Gastroesophageal sphincter (tissue), 3 donors: Measurements from ENCODE around the gene SLMAP.

Experiments
- CTCF ChIP-seq, 4 experiments: fragments of 200-600 bp in 2 of 4; fragments of 450-650 bp in 2 of 4; sonication (generic) in 1 of 4; IDR thresholded peaks; one replicate each; pipeline ENCODE4 v1.5.1; 2017 to 2019; ENCODE audit warnings: antibody characterized with exemption in 4 of 4, mild to moderate bottlenecking in 2 of 4, moderate library complexity in 2 of 4
- EP300 ChIP-seq: sonication (generic); formaldehyde crosslinking; IDR thresholded peaks from one replicate; pipeline ENCODE4 v1.6.1; 2017; ENCODE audit warnings: antibody characterized with exemption, mild to moderate bottlenecking
- POLR2A ChIP-seq, 2 donors: fragments of 450-650 bp; IDR thresholded peaks; one replicate each; pipeline ENCODE4 v1.6.1; 2017; ENCODE audit warnings: antibody characterized with exemption in 2 of 2, mild to moderate bottlenecking in 2 of 2, moderate library complexity in 1 of 2

- TF ChIP-seq CTCF (IDR thresholded peaks at IDR 0.05) = no peak
- TF ChIP-seq POLR2A (IDR thresholded peaks at IDR 0.05) = no peak
- no peak for TF ChIP-seq EP300
These were observed 26.6 kb upstream of the SLMAP start for GRCh38 chr3:57729334-57730045.
